ENCODE results near the gene RND2. TPM values are rescaled to one million over a fixed set of nuclear protein-coding genes. Genes with fewer than 3 reads are reported as not detected.
"Not testable (repeated sequence)": the region's sequence is repeated elsewhere in the genome, so short reads cannot be mapped to it uniquely, and the experiment has no call there.

Gene RND2, protein sequence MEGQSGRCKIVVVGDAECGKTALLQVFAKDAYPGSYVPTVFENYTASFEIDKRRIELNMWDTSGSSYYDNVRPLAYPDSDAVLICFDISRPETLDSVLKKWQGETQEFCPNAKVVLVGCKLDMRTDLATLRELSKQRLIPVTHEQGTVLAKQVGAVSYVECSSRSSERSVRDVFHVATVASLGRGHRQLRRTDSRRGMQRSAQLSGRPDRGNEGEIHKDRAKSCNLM
- polyA plus RNA-seq (ENCODE audit: insufficient read length in 3 of 3): 1 to 10 TPM; 3.7 to 4.2 (median 3.9) TPM
- long read RNA-seq, donor 1, full-length matches to known transcripts: 2 of 2 reads
- long read RNA-seq, donor 1, partial matches to known transcripts: 0 of 2 reads
- long read RNA-seq, donor 1, other reads (novel, unspliced or antisense): 0 of 2 reads
- long read RNA-seq, donor 2: 0 reads
- long read RNA-seq, donor 3, full-length matches to known transcripts: 4 of 4 reads
- long read RNA-seq, donor 3, partial matches to known transcripts: 0 of 4 reads
- long read RNA-seq, donor 3, other reads (novel, unspliced or antisense): 0 of 4 reads
- long read RNA-seq, donor 4, full-length matches to known transcripts: 3 of 3 reads
- long read RNA-seq, donor 4, partial matches to known transcripts: 0 of 3 reads
- long read RNA-seq, donor 4, other reads (novel, unspliced or antisense): 0 of 3 reads
- long read RNA-seq, donor 5, full-length matches to known transcripts: 1 of 1 reads
- long read RNA-seq, donor 5, partial matches to known transcripts: 0 of 1 reads
- long read RNA-seq, donor 5, other reads (novel, unspliced or antisense): 0 of 1 reads
- long read RNA-seq, donor 6, full-length matches to known transcripts: 1 of 8 reads
- long read RNA-seq, donor 6, partial matches to known transcripts: 0 of 8 reads
- long read RNA-seq, donor 6, other reads (novel, unspliced or antisense): 7 of 8 reads
- long read RNA-seq, donor 7, full-length matches to known transcripts: 4 of 4 reads
- long read RNA-seq, donor 7, partial matches to known transcripts: 0 of 4 reads
- long read RNA-seq, donor 7, other reads (novel, unspliced or antisense): 0 of 4 reads
- long read RNA-seq, donor 8, full-length matches to known transcripts: 1 of 1 reads
- long read RNA-seq, donor 8, partial matches to known transcripts: 0 of 1 reads
- long read RNA-seq, donor 8, other reads (novel, unspliced or antisense): 0 of 1 reads
- long read RNA-seq, donor 9, full-length matches to known transcripts: 1 of 1 reads
- long read RNA-seq, donor 9, partial matches to known transcripts: 0 of 1 reads
- long read RNA-seq, donor 9, other reads (novel, unspliced or antisense): 0 of 1 reads
- long read RNA-seq, donor 10, full-length matches to known transcripts: 1 of 1 reads
- long read RNA-seq, donor 10, partial matches to known transcripts: 0 of 1 reads
- long read RNA-seq, donor 10, other reads (novel, unspliced or antisense): 0 of 1 reads
- long read RNA-seq, donor 11, full-length matches to known transcripts: 1 of 1 reads
- long read RNA-seq, donor 11, partial matches to known transcripts: 0 of 1 reads
- long read RNA-seq, donor 11, other reads (novel, unspliced or antisense): 0 of 1 reads
- long read RNA-seq, donor 12, full-length matches to known transcripts: 2 of 2 reads
- long read RNA-seq, donor 12, partial matches to known transcripts: 0 of 2 reads
- long read RNA-seq, donor 12, other reads (novel, unspliced or antisense): 0 of 2 reads
- long read RNA-seq, donor 13: 0 reads
- long read RNA-seq, donor 14: 0 reads
- long read RNA-seq, donor 15: 0 reads
- long read RNA-seq, donor 16, full-length matches to known transcripts: 4 of 4 reads
- long read RNA-seq, donor 16, partial matches to known transcripts: 0 of 4 reads
- long read RNA-seq, donor 16, other reads (novel, unspliced or antisense): 0 of 4 reads

DNA sequence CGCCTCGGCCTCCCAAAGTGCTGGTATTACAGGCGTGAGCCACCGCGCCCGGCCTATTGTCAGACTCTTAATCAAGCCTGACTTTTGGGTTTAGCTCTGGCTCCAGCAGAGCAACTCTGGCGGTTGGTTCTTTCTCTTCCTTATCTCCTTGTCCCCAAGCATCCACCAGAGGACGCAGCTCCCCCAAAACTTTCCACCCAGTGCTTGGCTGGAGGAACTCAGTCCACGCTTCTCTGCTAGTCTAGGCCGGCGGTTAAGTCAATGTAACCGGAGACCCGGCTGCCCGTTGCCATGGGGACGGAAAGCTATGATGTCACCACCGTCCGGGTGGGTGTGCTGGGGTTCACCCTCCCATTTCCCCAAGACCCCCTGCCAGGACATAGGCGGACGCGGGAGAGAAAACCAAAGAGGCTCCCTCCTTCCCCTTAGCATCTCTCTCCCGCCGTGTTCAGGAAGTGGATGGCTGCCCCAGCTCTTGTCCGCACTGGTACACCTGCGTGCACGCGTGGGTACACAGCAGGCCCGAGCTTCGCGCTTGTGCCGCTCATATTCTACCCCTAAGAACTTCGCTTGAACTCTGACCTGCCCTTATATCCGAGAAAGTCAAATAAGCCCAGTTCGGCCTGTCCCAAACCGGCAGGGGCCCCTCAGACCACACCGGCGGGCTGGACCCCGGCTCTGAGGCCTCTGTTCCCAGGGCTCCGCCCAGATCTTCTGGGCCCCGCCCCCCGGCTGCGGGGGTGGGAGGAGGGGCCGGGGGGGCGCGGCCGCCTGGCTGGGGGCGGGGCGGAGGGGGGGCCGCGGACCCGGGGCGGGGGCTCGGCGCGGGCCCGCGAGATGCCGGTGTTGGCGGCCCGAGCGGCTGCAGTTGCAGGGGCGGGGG lies at the start of gene RND2:
Gene RND2 (plus strand): TSS at position 825 of the 883 bp plus-strand sequence. CDS start 117 bp downstream, outside the sequence.
- peak; percentile 96 for DNase-seq

DNA sequence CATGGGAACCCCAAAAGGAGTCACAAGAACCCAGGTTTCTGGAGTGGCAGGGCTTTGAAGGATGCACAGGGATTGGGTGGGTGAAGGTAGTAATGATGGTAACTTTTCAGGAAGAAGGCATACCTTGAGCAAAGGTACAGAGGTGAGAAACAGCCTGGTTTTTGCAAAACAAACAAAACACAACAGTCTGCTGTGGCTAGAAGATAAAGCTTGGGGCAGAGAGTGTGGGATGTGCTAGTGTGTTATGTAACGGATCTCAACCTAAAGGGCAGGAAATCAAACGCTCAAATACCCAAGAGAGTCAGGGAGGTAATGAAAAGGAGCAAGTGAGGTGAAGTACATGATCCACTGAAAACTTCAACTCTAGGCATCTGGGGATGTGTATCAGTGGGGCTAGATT lies 49.8 kb upstream of the RND2 start:
- no peak for DNase-seq

DNA sequence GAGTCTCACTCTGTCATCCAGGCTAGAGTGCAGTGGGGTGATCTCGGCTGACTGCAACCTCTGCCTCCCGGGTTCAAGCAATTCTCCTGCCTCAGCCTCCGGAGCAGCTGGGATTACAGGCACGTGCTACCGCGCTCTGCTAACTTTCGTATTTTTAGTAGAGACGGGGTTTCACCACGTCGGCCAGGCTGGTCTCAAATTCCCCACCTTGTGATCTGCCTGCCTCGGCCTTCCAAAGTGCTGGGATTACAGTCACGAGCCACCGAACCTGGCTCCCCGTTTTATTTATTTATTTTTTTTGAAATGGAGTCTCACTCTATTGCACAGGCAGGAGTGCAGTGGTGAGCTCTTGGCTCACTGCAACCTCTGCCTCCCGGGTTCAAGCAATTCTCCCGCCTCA lies 49.3 kb upstream of the RND2 start:
- DNase-seq: not testable (repeated sequence)

DNA sequence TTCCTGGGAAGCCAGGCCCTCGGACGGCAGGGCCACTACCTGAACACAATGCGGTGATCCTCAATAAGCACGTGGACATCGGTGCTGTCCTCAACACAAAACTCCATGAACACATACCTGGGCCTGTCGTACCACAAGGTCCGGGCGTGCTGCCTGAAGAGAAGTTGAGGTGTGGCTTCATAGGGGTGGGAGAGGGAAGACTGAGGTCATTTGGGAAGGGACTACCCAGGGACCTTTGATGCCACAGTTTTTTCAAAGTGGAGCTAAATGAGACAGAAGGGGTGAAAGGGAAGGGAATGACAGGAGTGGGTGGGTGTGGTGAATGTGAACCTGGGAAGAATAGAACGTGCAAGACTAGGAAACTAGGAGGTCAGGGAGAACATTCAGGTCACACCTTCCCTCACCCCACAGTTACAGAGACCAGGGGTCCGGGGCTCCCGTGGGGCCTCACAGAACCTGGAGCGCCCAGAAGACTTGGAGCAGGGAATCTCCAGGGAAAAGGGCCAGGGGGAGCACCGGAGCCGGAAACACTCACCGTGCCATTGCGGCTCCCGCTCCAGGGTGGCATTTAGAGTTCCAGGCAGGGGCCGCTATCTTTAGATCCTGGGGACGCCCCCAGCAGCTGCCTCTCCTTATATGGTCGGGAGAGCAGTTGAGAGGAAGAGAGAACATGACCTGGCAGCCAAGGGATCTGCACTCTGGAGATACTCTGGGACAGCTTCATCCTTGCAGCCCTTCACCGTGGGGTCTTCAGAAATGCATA lies 45.3 kb upstream of the RND2 start, which contains the start of gene PTGES3L:
Gene PTGES3L (minus strand): TSS at position 570 of the 763 bp plus-strand sequence. CDS start 27 bp downstream, at position 543.
- peak; percentile 44 for DNase-seq

DNA sequence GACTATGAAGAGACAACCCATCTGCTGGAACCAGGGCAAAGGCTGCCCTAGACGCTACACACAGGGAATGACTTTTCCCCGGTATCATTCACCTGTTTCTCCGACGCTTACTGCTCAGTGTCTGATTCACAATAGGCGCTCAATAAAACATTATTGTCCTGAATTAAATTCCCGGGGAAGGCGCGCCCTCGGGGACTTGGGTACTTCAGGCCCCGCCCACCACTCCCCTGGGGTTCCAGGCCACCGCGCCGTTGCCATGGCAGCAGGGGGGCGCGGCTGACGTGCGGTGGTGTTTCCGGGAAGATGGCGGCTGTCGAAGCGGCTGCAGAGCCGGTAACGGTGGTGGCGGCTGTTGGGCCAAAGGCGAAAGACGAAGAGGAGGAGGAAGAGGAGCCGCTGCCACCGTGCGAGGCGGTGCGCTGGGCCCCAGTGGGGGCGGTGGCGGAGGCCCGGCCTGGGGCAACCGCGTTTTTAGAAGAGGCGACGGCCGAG lies 44.7 kb upstream of the RND2 start, which contains the start of gene RUNDC1:
Gene RUNDC1 (plus strand): TSS at position 292 of the 492 bp plus-strand sequence. CDS start 12 bp downstream, at position 304.
- DNase-seq: peak; percentile 92

DNA sequence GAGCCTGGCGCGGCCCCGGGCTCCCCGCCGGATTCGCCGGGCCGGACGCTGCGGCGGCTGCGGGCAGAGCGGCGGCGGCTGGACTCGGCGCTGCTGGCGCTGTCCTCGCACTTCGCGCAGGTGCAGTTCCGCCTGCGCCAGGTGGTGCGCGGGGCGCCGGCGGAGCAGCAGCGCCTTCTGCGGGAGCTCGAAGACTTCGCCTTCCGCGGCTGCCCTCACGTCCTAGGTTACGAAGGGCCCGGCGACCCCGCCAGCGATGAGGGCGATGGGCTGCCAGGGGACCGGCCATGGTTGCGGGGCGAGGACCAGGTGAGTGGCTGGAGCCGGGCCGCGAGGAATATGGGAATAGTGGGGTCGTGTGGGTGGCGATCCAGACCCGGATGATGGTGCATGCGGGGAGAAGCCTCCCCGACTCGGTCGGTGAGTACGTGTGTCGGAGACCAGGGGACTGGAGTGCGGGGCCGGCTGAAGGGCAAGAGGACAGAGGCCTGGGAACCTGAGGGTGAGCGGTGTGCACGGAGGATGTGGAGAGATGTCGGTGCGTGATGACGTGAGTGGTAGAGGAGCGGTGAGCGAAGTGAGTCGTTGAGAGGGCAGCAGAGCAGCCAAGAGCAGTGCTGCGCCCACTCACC lies 44.1 kb upstream of the RND2 start:
- DNase-seq: peak; percentile 41

DNA sequence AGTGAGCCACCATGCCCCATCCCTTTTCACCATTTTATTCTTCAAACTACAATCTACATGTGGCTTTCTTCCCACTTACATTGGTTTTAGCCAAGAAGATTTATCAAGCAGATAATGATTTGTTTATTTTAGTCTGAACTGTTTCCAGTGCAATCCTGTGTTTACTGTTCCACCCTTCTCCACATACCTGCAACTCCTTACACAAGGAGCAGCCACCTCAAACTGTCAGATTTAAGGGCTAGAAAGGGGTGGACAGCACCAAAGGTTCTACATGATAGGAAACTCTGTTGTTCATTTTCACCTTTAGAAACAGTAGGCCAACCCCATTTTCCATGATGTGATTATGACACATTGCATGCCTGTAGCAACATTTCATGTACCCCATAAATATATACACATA lies 42.8 kb upstream of the RND2 start:
- DNase-seq: no peak

DNA sequence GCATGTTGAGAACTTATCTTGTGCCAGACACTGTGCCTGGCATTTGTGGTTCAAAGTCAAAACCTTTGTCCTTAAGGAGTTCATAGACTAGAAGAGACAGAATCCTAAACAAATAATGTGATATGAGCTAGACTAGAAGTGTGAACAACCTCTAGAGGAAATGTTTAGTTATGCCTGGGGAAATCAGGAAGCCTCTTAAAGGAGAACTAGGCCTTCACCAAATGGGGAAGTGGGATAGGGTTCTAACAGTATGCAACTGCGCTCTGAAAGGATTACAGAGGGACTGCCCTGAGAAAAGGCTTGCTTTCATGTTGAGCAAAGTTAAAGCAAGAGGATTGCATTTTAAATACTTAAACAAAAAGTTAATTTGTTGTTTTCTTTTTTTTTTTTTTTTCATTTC lies 39.8 kb upstream of the RND2 start:
- no peak for DNase-seq

DNA sequence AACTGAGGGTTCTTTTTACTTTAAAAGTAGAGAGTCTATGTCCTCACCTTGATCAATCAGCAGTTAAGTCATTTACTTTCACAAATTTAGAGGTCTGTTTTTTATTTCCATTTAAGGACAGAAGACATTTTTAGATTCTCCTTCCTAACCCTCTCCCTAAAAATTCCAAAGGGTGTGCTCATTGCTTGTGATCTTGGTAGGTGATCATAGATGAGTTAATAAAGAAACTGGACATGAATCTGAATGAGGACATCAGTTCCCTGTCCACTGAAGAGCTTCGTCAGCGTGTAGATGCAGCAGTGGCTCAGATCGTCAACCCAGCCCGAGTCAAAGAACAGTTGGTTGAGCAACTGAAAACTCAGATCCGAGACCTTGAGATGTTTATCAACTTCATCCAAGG lies 35.9 kb upstream of the RND2 start:
- DNase-seq: no peak

DNA sequence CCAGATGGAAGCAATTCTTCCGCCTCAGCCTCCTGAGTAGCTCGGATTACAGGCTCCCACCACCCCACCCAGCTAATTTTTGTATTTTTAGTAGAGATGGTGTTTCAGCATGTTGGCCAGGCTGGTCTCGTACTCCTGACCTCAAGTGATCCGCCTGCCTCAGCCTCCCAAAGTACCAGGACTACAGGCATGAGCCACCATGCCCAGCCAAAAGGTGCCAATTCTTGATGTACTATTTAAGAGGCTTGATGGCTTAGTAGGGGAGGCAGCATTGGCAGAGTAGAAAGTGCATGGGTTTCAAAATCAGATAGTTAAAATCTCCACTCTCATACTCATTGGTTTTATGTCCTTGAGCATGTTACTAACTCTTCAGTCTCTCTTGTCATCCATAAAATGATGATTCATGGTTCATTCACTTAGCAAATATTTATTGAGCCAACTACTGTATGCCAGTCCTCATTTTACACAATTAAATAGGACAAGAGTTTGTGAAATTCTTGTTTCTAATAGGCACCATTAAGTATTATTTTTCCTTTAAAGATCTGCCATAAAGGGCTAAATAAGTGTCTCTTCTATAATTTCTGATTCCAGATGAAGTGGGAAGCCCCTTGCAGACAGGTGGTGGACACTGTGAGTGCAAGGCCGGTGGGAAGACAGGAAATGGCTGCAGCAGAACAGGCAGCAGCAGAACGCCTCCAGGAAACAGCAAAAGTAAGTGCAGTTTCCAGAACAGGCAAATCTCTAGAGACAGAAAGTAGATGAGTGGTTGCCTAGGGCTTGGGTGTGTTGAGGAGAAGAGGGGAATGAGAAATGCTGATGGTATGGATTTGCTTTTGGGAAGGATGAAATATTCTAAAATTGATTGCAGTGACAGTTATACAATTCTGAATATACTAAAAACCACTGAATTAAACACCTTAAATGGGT lies 35.0 kb upstream of the RND2 start:
- DNase-seq: no peak

DNA sequence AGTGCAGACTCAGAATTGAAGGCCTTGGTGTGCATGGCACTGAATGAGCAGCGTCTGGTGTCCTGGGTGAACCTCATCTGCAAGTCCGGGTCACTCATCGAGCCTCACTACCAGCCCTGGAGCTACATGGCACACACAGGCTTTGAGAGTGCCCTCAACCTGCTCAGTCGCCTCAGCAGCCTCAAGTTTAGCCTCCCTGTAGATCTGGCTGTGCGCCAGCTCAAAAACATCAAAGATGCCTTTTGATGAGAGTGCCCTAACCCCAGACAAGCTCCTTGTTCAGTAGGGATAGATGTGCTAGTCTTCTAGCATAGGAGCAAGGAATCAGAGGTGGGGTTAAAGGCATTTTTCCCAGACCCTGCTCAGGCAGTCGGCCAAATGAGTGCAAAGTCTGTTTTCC lies 33.6 kb upstream of the RND2 start:
- DNase-seq: no peak

DNA sequence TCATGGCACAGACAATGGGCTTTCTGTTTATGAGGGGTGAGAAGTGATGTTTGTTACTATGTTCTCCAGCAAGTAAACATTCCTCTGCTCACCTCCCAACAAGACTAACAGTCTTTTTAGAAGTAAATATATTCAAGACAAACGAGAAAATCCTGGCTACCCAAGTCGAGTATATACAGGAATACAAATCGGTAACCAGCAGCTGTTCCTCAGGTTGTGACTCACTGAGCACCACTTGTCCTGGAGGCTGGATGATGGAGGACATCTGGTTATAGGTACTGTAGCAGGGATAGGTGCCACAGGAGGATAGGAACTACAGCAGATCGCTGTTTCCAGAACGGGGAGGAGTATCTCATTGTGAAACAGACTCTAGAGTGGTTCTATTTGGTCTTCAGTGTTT lies 32.2 kb upstream of the RND2 start:
- no peak for DNase-seq

DNA sequence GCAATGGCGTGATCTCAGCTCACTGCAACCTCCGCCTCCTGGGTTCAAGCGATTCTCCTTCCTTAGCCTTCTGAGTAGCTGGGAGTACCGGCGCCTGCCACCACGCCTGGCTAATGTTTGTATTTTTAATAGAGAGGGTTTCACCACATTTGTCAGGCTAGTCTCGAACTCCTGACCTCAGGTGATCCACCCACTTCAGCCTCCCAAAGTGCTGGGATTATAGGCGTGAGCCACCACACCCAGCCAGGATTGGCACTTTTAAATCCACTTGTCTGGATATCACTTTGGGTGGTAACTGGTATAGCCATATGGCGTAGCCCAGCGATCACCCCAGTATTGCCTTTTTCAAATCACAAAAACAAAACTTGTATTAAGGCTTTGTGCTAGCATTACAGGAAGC lies 31.1 kb upstream of the RND2 start:
- DNase-seq: not testable (repeated sequence)

DNA sequence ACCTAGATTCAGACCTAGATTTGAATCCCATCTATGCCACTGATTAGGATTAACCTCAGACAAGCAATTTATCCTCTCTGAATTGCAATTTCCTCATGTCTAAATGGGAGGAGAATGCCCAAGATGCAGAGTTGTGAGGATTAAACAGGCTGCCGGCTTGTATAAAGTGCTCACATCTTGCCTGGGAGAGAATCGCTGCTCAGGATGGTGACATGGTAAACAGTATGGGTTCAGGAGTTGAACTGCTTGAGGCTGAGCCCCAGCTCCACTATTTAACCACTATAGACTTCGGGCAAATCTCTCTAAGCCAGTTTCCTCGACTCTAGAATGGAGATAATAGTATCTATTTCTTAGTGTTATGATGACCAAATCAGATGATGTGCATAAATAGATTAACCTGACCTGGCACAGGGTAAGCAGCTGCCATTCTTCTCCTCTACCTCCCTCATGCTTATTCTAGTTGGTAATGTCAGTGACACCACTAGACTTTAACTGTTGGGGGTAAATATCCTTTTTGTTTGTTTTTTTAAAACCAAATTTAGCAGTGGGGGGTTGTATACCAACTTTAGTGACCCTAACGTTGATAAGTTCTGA lies 27.5 kb upstream of the RND2 start:
- DNase-seq: no peak

DNA sequence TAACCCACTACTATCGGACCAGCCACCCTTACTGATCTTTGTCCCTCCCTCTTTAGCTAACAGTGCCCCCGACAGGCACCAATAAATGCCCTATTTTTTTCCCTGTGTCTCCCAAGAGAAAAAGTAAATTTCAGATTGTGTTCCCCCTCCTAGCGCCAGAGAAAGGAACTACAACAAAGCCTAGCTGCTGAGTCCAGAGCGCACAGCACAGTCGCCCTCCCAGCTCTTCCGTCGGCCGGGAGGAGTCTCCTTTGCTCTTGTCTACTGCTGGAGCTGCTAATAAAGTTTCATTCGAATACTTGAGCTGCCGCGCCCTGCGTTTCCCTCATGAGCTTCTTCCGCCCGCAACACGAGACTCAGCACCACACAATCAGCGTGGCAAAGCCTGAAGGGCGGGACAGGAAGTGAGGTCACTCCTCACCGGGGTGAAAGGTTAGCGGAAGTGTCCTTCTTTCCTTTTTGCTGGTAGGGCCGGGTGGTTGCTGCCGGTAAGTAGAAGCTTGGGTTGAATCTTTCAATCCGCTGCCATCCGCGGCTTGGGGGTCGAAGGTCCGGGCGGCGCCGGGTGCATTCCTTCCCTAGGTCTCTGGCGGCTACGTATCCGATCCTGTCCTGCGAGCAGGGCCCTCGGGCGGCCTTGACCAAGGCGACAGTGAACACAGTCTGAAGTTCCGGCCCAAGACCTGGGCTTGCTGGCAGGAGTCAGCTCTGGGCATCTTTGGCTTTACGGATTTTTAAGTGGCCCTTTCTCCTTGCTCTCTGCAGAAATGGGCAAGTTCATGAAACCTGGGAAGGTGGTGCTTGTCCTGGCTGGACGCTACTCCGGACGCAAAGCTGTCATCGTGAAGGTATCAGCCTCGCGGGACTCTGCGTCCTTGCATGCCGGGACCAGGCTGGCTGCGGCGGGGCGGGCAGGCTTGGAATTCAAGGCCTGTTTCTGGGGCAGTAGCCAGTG lies 26.8 kb upstream of the RND2 start, which contains the start of gene RPL27:
Gene RPL27 (plus strand): TSS at position 436 of the 955 bp plus-strand sequence. CDS start 332 bp downstream, at position 768.
- DNase-seq: peak; percentile 100
